ENCODE results near the gene MYL11. TPM values are rescaled to one million over a fixed set of nuclear protein-coding genes. Genes with fewer than 3 reads are reported as not detected.
A peak's percentile ranks its signal among the peaks of the same experiment; 100 is the strongest.

The MYL11 gene
- total RNA-seq, 2 experiments from 2014 or later, result not detected

GRCh38 chr16:30368792-30369090 is 5.9 kb upstream of the MYL11 start:
- Mint-ChIP-seq H3K4me3 (peak overlapping the region; percentile 87), H3K27me3 (no peaks in the 10 kb centered on the region), H3K36me3 (ENCODE audit: low read depth) (peaks cover 46% of the 10 kb centered on the region), H3K9me3 (no peaks in the 10 kb centered on the region), H3K27ac (peak overlapping the region; percentile 77), H3K4me1 (peaks cover 57% of the 10 kb centered on the region)
- CTCF ChIA-PET, result interaction anchor here (0.6 to 2.0 kb wide), 8 partner anchors 8 to 289 kb away, joined by 3 to 7 read pairs (median 4); partner anchors contain the start of gene FBRS
- DNase-seq, result no peak
- POLR2A ChIA-PET, result no interaction called here

GRCh38 chr16:30369091-30369937 is 5.3 kb upstream of the MYL11 start:
- Mint-ChIP-seq H3K4me3 (peak overlapping the region; percentile 87), H3K9me3 (no peaks in the 10 kb centered on the region), H3K27ac (peak overlapping the region; percentile 77), H3K27me3 (no peaks in the 10 kb centered on the region), H3K4me1 (peaks cover 57% of the 10 kb centered on the region), H3K36me3 (ENCODE audit: low read depth) (peaks cover 42% of the 10 kb centered on the region)
- ChIA-PET POLR2A (no interaction called here), CTCF (interaction anchor here (0.6 to 2.0 kb wide), 7 partner anchors 9 to 289 kb away, joined by 3 to 7 read pairs (median 4); partner anchors contain the start of gene FBRS)
- DNase-seq, result no peak

GRCh38 chr16:30369938-30370455 is 4.6 kb upstream of the MYL11 start:
- Mint-ChIP-seq H3K9me3 (no peaks in the 10 kb centered on the region), H3K27ac (peak overlapping the region; percentile 93), H3K36me3 (ENCODE audit: low read depth) (peaks cover 35% of the 10 kb centered on the region), H3K4me3 (peak overlapping the region; percentile 75), H3K4me1 (peaks cover 52% of the 10 kb centered on the region), H3K27me3 (no peaks in the 10 kb centered on the region)
- no peak for DNase-seq
- CTCF ChIA-PET, result interaction anchor here (1.0 to 2.0 kb wide), 7 partner anchors 9 to 315 kb away, joined by 3 to 7 read pairs (median 5); partner anchors contain the start of genes CD2BP2, DCTPP1 and ZNF48
- POLR2A ChIA-PET, result no interaction called here

- peak; percentile 100 for DNase-seq
- Mint-ChIP-seq H3K4me3 (peak within 1 kb of the TSS; percentile 87), H3K9me3 (no peaks in the 10 kb centered on the region), H3K27ac (peak within 1 kb of the TSS; percentile 93), H3K4me1 (peaks cover 45% of the 10 kb centered on the region), H3K36me3 (ENCODE audit: low read depth) (peaks cover 29% of the 10 kb centered on the region), H3K27me3 (no peaks in the 10 kb centered on the region)
- POLR2A ChIA-PET, result interaction anchor here (0.6 to 0.7 kb wide), 4 partner anchors 12 to 256 kb away, joined by 3 to 5 read pairs (median 3); partner anchors contain the start of gene SEPTIN1
- CTCF ChIA-PET, result interaction anchor here (0.5 to 2.2 kb wide), 16 partner anchors 10 to 315 kb away, joined by 3 to 9 read pairs (median 4); partner anchors contain the start of genes CD2BP2, DCTPP1, SEPTIN1 and TBX6
These were observed 4.0 kb upstream of the MYL11 start, which contains the start of gene TBC1D10B for GRCh38 chr16:30370456-30371247. TSS of gene TBC1D10B (minus strand) at chr16:30370494. CDS start at chr16:30370183, 311 bp downstream.

DNA sequence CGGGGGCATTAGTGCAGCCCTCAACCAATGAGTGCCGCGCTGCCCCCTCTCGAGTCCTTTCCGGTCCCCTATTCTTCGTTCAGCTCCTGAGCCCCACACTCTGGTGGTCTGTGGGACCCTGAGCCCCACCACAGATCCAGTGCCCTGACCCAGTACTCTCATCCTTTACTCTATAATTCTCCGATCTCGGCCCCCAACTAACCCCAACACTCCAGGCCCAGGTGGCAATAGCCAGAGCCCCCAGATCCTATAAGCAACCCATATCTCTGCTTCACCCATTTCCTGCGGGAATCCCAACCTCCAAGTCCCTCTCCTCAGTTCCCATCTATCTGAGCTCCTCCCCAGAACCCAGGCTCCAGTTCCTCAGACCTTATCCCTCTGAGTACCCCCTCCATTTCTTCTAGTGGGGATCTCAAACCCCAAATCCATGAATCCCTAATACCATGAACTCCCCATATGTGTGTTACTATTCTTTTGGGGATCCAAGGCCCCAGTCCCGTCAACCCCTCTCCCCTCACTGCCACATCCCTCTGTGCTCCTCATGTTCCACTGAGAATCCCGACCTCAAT is 3.3 kb upstream of the MYL11 start:
- peak overlapping the region; percentile 93 for H3K27ac Mint-ChIP-seq
- POLR2A ChIA-PET, result interaction anchor here (0.6 to 0.7 kb wide), 2 partner anchors 11 to 179 kb away, joined by 3 read pairs; partner anchors contain the start of gene SEPTIN1

DNA sequence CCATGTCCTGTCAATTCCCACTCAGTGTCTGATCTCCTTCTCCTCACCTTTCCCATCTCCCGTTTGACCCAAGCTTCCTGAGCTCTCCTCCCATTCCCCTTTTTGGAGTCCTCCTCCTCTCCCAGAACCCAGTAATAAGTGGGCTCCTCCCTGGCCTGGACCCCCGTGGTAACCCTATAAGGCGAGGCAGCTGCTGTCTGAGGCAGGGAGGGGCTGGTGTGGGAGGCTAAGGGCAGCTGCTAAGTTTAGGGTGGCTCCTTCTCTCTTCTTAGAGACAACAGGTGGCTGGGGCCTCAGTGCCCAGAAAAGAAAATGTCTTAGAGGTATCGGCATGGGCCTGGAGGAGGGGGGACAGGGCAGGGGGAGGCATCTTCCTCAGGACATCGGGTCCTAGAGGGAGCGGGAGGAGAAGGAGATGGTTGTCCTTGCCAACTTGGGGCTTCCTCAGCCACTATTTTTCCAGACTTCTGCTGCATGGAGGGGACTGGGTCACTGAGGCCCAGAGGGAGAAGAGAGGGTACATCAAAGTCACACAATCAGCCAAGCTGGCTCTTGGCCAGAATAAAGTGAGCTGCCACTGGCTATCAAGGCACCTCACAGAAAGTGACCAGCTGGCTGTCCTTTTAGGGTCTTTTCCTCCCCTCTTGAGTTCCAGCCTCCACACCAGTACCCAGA is 2.4 kb upstream of the MYL11 start:
- POLR2A ChIA-PET, result no interaction called here
- peaks cover 41% of the 10 kb centered on the region for H3K4me1 Mint-ChIP-seq
- CTCF ChIA-PET, result interaction anchor here (1.2 to 2.2 kb wide), 4 partner anchors 11 to 37 kb away, joined by 4 to 9 read pairs (median 6); partner anchors contain the start of gene SEPTIN1

More for the DNA sequence above, 3.3 kb upstream of the MYL11 start:
- CTCF ChIA-PET, result interaction anchor here (0.5 to 2.2 kb wide), 13 partner anchors 9 to 316 kb away, joined by 3 to 9 read pairs (median 4); partner anchors contain the start of genes DCTPP1, SEPTIN1, TBX6 and ZNF48
- Mint-ChIP-seq H3K9me3 (no peaks in the 10 kb centered on the region), H3K36me3 (ENCODE audit: low read depth) (peaks cover 26% of the 10 kb centered on the region), H3K27me3 (no peaks in the 10 kb centered on the region), H3K4me1 (peaks cover 42% of the 10 kb centered on the region), H3K4me3 (peak overlapping the region; percentile 75)
- DNase-seq, result no peak

GRCh38 chr16:30372725-30373124 is 1.9 kb upstream of the MYL11 start:
- CTCF ChIA-PET, result interaction anchor here (1.0 to 2.2 kb wide), 2 partner anchors 10 kb away, joined by 4 to 9 read pairs; partner anchors contain the start of gene SEPTIN1
- no peak for DNase-seq
- H3K4me3 Mint-ChIP-seq, result no peak overlapping the region
- POLR2A ChIA-PET, result interaction anchor here (0.6 kb wide), 1 partner anchor 45 kb away, joined by 3 read pairs; no protein-coding TSS in a partner anchor
- no peak overlapping the region for H3K27ac Mint-ChIP-seq
- H3K4me1 Mint-ChIP-seq, result peaks cover 41% of the 10 kb centered on the region
- H3K9me3 Mint-ChIP-seq, result no peaks in the 10 kb centered on the region
- H3K36me3 Mint-ChIP-seq (ENCODE audit: low read depth), result peaks cover 19% of the 10 kb centered on the region
- H3K27me3 Mint-ChIP-seq, result no peaks in the 10 kb centered on the region

More for the DNA sequence above, 2.4 kb upstream of the MYL11 start:
- H3K9me3 Mint-ChIP-seq, result no peaks in the 10 kb centered on the region
- no peaks in the 10 kb centered on the region for H3K27me3 Mint-ChIP-seq
- no peak for DNase-seq
- peaks cover 21% of the 10 kb centered on the region for H3K36me3 Mint-ChIP-seq (ENCODE audit: low read depth)
- peak overlapping the region; percentile 93 for H3K27ac Mint-ChIP-seq
- H3K4me3 Mint-ChIP-seq, result peak overlapping the region; percentile 75

- H3K27ac Mint-ChIP-seq, result peak overlapping the region; percentile 73
These were observed 1.3 kb downstream of the MYL11 start for GRCh38 chr16:30375864-30376263.

GRCh38 chr16:30376461-30376902 is 1.9 kb downstream of the MYL11 start:
- Mint-ChIP-seq H3K9me3 (no peaks in the 10 kb centered on the region), H3K4me3 (no peak overlapping the region), H3K4me1 (peaks cover 56% of the 10 kb centered on the region), H3K27me3 (no peaks in the 10 kb centered on the region), H3K36me3 (ENCODE audit: low read depth) (peaks cover 36% of the 10 kb centered on the region), H3K27ac (peak overlapping the region; percentile 100)
- DNase-seq, result no peak
- ChIA-PET POLR2A (no interaction called here), CTCF (interaction anchor here (0.8 to 1.9 kb wide), 5 partner anchors 30 to 311 kb away, joined by 3 to 4 read pairs (median 3); partner anchors contain the start of gene ALDOA)

More at GRCh38 chr16:30375864-30376263, 1.3 kb downstream of the MYL11 start:
- no peaks in the 10 kb centered on the region for H3K27me3 Mint-ChIP-seq
- POLR2A ChIA-PET, result no interaction called here
- no peak overlapping the region for H3K4me3 Mint-ChIP-seq
- H3K4me1 Mint-ChIP-seq, result peaks cover 56% of the 10 kb centered on the region
- no peaks in the 10 kb centered on the region for H3K9me3 Mint-ChIP-seq
- CTCF ChIA-PET, result interaction anchor here (0.6 to 1.9 kb wide), 6 partner anchors 30 to 310 kb away, joined by 3 to 4 read pairs (median 3); partner anchors contain the start of gene ALDOA
- H3K36me3 Mint-ChIP-seq (ENCODE audit: low read depth), result peaks cover 30% of the 10 kb centered on the region
- no peak for DNase-seq

- peak overlapping the region; percentile 100 for H3K27ac Mint-ChIP-seq
- no peak for DNase-seq
- no peaks in the 10 kb centered on the region for H3K27me3 Mint-ChIP-seq
- no peaks in the 10 kb centered on the region for H3K9me3 Mint-ChIP-seq
- H3K36me3 Mint-ChIP-seq (ENCODE audit: low read depth), result peaks cover 40% of the 10 kb centered on the region
- ChIA-PET POLR2A (no interaction called here), CTCF (interaction anchor here (1.2 to 1.5 kb wide), 3 partner anchors 32 to 312 kb away, joined by 3 to 5 read pairs (median 4); partner anchors contain the start of gene ALDOA)
- H3K4me1 Mint-ChIP-seq, result peaks cover 51% of the 10 kb centered on the region
- H3K4me3 Mint-ChIP-seq, result peak overlapping the region; percentile 90
These were observed 2.6 kb downstream of the MYL11 start for GRCh38 chr16:30377050-30377811.

DNA sequence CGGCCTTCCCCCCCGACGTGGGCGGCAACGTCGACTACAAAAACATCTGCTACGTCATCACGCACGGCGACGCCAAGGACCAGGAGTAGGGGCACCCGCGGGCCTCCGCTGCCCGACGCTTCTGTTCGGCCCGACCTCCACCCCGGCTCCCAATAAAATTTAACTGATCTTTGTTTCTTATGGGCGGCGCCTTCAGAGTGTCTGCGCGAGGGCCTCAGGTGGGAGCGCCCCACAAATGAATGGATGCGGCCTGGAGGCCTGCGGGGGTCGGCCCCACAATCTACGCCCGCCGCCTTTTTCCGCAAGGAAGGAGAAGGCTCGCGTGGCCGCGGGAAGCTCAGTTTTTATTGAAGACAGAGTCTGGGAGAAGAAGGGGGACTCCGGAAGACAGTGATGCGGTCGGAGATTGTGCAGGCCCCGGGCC is 3.2 kb downstream of the MYL11 start:
- peak overlapping the region; percentile 100 for H3K27ac Mint-ChIP-seq
- peak overlapping the region; percentile 90 for H3K4me3 Mint-ChIP-seq
- no peaks in the 10 kb centered on the region for H3K27me3 Mint-ChIP-seq
- DNase-seq, result peak; percentile 90
- H3K36me3 Mint-ChIP-seq (ENCODE audit: low read depth), result peaks cover 40% of the 10 kb centered on the region
- ChIA-PET POLR2A (no interaction called here), CTCF (interaction anchor here (1.2 to 1.5 kb wide), 2 partner anchors 9 to 32 kb away, joined by 4 to 5 read pairs; no protein-coding TSS in a partner anchor)
- H3K9me3 Mint-ChIP-seq, result no peaks in the 10 kb centered on the region
- H3K4me1 Mint-ChIP-seq, result peaks cover 52% of the 10 kb centered on the region

Data from activated CD4-positive, alpha-beta T cell treated with anti-CD3 and anti-CD28 coated beads, Interleukin-2, amount 10 ng/mL, durations not matched to agents 7 days and 5 days (primary cell).